Fibroblast of pulmonary artery (primary cell): ENCODE measurements around the gene TRPM1.

Source experiments
- DNase-seq: peaks from one replicate; pipeline ENCODE4 v3.0.0-alpha.2; 2010; ENCODE audit warnings: low read depth
- H3K4me3 ChIP-seq: replicated peaks from 2 replicates; pipeline ENCODE4 v1.5.1; 2011; ENCODE audit warnings: low read depth, mild to moderate bottlenecking, control low read depth, low read length, moderate library complexity
- TF ChIP-seq, protein P1 (sequence below): IDR thresholded peaks from 2 replicates; pipeline ENCODE4 v1.5.1; 2011; ENCODE audit warnings: mild to moderate bottlenecking, control low read depth, low read length, inconsistent platforms; ENCODE audit errors: missing control alignments

TRPM1 gene

DNA sequence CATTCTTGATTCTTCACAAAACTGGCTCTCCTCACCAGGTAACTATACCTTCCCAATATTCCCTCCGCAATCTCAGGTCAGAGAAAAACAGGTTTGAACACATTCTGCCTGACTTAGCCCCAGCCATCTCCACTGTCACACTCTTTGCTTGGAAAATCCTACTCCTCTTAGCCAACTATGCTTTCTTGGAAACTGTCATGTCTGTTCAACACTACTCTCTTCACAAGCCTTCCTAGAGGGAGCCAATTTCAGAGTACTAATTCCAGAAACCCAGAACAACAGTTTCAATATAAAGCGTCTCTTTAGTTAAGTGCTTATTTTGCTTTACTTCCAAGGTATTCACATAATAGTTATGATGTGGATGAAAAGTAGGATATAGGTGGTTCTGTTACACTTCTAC lies 131.8 kb downstream of the TRPM1 start:
- no peak for DNase-seq
- TF ChIP-seq, protein P1, sequence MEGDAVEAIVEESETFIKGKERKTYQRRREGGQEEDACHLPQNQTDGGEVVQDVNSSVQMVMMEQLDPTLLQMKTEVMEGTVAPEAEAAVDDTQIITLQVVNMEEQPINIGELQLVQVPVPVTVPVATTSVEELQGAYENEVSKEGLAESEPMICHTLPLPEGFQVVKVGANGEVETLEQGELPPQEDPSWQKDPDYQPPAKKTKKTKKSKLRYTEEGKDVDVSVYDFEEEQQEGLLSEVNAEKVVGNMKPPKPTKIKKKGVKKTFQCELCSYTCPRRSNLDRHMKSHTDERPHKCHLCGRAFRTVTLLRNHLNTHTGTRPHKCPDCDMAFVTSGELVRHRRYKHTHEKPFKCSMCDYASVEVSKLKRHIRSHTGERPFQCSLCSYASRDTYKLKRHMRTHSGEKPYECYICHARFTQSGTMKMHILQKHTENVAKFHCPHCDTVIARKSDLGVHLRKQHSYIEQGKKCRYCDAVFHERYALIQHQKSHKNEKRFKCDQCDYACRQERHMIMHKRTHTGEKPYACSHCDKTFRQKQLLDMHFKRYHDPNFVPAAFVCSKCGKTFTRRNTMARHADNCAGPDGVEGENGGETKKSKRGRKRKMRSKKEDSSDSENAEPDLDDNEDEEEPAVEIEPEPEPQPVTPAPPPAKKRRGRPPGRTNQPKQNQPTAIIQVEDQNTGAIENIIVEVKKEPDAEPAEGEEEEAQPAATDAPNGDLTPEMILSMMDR = no peak
- H3K4me3 ChIP-seq = no peak overlapping the region

DNA sequence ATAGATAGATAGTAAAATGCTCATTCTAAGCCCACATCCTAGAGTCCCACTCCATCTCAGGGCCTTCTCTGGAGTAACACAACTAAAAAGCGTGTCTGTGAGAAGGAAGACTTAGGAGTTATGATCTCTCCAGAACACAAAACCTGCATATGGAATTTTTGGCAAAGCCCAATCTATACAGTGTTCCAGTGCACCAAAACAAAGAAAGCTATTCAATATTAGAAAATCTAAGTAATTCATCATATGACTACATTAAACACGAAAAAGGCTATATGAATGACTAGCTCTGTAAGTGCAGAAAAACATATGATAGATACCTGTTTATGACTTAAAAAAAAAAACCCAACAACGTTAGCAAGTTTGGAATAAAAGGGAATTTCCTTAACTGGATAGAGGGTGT lies 137.8 kb downstream of the TRPM1 start:
- no peak for DNase-seq
- H3K4me3 ChIP-seq = no peak overlapping the region
- TF ChIP-seq, protein P1 = no peak

DNA sequence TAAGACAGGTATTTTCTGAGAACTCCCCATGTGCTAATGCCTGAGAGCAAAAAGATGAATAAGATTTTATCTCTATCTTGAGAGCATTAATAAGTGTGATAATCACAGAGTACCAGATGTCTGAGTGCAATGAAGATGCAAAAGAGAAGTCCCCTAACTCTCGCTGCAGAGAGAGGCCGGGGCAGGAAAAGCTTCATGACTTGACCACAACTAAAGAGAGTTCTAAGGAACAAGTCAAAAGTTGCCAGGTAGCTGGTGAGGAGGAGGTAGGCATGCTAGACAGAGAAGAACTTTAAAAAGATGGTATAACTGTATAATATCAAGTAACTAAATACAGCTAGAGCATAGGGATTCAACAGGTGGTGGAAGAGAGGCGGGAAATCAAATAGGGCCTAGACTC lies 138.9 kb downstream of the TRPM1 start:
- no peak overlapping the region for H3K4me3 ChIP-seq
- DNase-seq = no peak
- TF ChIP-seq, protein P1 = no peak

DNA sequence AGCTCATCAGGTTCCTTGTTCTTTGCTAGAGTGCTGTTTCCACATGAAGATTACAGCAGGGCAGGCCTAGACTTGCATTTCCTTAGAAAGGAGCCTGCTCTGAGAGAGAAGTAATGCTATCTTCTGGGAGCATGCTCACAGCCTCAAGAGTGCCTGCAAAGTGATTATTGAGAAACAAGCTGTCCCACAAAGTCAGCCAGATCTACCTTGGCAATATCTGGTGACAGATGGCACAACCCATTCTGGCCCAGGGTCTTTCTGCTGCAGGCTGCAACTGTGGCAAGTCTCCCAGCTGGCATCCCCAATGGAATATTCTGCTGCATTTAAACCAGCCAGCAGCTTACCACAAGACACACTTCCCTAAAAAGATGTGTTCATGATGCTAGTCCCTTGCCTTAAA lies 139.4 kb downstream of the TRPM1 start:
- no peak for DNase-seq
- TF ChIP-seq, protein P1 = no peak
- H3K4me3 ChIP-seq = no peak overlapping the region

DNA sequence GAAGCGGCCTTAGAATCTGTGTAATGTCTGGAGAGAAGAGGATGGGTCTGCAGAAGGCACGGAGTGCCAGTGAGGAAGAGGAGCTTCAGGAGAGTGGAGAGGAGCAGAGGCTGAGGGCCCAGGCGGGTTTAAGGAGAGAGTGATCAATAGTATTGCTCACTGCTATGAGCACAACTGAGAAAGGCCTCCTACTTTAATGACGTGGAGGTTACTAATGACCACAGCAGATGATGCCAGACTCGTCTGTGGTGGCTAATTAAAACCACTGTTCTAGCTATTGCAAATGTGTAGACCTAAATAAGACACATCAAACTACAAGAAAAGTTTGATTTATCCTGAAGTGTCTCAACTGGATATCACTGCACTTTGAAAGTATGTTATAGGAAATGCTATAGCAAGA lies 143.3 kb downstream of the TRPM1 start:
- TF ChIP-seq, protein P1 = no peak
- no peak overlapping the region for H3K4me3 ChIP-seq
- no peak for DNase-seq

DNA sequence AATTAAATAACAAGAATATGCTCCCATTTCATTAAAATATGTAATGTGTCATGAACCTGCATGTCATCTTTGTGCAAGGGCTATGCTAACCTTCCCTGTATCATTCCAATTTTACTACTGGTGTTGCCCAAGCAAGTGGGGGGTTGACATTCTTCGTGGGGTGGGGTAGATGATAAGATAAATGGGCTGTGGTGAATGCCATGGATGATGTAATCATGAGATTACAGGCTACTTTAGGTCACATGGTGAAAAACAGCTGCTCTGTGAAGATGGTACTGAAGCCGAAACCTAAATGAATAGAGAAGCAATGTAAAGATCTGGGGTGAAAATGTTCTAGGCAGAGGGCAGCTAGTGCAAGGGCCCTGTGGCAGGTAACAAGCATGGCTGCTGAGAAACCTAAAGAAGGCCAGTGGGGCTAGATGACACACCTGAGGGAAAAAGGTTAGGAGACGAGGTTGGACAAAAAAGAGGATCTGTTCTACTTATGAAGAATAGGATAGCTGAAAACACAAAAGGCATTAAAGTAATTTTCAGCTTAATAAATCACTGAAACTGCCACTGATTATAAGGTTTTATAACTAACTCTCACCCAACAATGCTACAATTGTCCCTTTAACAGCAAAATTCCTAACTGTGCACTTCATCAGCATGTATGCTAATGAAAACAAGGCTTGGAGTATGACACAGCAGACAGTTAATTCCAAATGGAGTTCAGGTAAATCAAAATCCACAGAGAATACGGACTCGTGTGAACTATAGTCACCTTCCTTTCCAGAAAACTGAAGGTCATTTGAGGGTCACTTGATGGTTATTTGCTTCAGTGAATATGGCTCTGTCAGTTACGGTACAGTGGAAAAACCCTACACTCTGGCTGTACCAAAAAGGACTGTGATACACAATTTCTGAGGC lies 145.1 kb downstream of the TRPM1 start:
- peak; percentile 19 for DNase-seq
- no peak overlapping the region for H3K4me3 ChIP-seq
- TF ChIP-seq, protein P1 = no peak

DNA sequence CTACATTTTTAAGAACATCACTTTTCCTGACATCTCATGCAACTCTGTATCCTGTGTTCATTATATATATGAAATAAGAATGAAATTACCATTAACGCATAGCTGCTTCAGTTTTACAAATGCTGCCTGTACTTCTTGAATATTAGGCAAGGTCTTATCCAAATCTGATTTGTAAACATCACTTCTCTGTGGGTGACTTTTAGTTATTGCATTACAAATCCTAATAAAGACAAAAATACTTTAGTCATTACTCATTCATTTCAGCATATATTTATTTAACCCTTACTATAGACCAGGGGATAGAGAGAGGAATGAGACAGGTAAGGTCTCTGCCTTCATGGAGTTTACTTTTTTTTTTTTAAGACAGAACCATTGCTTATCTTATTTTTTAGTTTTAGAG lies 146.9 kb downstream of the TRPM1 start:
- H3K4me3 ChIP-seq = no peak overlapping the region
- peak; percentile 19 for DNase-seq
- TF ChIP-seq, protein P1 = no peak
